HFFc6 (cell line): ENCODE data around the gene DNASE2. TPM values are rescaled to one million over a fixed set of nuclear protein-coding genes. Genes with fewer than 3 reads are reported as not detected.

ENCODE experiments used
- DNase-seq: peaks from one replicate; pipeline ENCODE4 v3.0.0-alpha.2; 2018
- H3K27ac Mint-ChIP-seq: 2 replicates; pipeline ENCODE4 v1.8.0; 2020; ENCODE audit warnings: mild to moderate bottlenecking, mixed read lengths
- H3K27me3 Mint-ChIP-seq: 2 replicates; pipeline ENCODE4 v1.8.0; 2021; ENCODE audit warnings: mild to moderate bottlenecking, moderate library complexity, mixed read lengths; ENCODE audit not compliant: insufficient read depth
- H3K36me3 Mint-ChIP-seq: 2 replicates; pipeline ENCODE4 v1.8.0; 2021; ENCODE audit warnings: low read depth, mixed read lengths
- H3K4me1 Mint-ChIP-seq: 2 replicates; pipeline ENCODE4 v1.8.0; 2020; ENCODE audit warnings: low read depth, mixed read lengths
- H3K4me3 Mint-ChIP-seq: 2 replicates; pipeline ENCODE4 v1.8.0; 2020; ENCODE audit warnings: mild to moderate bottlenecking, moderate library complexity, mixed read lengths
- H3K9me3 Mint-ChIP-seq: 2 replicates; pipeline ENCODE4 v1.8.0; 2020; ENCODE audit warnings: mild to moderate bottlenecking, mixed read lengths
- total RNA-seq, 6 experiments: library from RNA; stranded (reverse); fragmentation: NEBNext Ultra II Directional; extraction: Animal tissue kit (Norgen Biotek cat#: 25700); gene quantifications; 2 replicates in 1 of 6; 3 replicates in 5 of 6; pipeline ENCODE4 v1.2.3, GENCODE V29; 2021
- TF ChIP-seq, protein P1 (sequence below): fragments of 200-600 bp; sonication (generic); IDR thresholded peaks from 2 replicates; pipeline ENCODE4 v1.5.0; 2021; ENCODE audit warnings: antibody characterized with exemption, mild to moderate bottlenecking

The DNASE2 gene
- total RNA-seq, 6 experiments from 2014 or later = 26.0 to 33.5 (median 28.4) TPM

DNA sequence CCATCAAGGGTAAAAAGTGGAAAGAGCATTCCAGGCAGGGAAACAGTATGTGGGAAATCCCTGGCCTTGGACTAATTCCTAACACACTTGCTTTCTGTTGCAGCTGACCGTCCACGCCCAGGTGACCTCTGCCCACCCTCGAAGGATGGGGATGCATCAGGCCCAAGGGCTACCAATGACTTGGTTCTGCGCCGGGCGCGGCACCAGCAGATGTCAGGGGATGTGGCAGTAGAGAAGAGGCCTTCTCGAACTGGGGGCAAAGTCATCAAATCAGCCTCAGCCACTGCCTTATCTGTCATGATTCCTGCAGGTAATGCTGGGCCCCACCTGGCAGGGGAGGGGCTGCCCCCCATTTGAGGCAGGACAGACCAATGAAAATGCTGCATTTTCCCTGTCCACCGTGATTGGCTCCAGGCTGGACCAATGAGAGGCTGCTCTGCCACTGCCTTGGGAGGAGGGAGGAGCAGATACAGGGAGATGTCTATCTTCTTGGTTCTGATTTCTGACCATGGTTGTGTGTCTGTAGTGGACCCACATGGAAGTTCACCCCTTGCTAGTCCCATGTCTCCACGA lies 12.6 kb downstream of the DNASE2 start:
- Mint-ChIP-seq H3K27ac (no peak overlapping the region), H3K4me3 (no peak overlapping the region), H3K4me1 (no peaks in the 10 kb centered on the region), H3K9me3 (peaks cover 11% of the 10 kb centered on the region), H3K36me3 (peaks cover 12% of the 10 kb centered on the region), H3K27me3 (peaks cover 6% of the 10 kb centered on the region)
- peak; percentile 25 for DNase-seq
- TF ChIP-seq, protein P1, sequence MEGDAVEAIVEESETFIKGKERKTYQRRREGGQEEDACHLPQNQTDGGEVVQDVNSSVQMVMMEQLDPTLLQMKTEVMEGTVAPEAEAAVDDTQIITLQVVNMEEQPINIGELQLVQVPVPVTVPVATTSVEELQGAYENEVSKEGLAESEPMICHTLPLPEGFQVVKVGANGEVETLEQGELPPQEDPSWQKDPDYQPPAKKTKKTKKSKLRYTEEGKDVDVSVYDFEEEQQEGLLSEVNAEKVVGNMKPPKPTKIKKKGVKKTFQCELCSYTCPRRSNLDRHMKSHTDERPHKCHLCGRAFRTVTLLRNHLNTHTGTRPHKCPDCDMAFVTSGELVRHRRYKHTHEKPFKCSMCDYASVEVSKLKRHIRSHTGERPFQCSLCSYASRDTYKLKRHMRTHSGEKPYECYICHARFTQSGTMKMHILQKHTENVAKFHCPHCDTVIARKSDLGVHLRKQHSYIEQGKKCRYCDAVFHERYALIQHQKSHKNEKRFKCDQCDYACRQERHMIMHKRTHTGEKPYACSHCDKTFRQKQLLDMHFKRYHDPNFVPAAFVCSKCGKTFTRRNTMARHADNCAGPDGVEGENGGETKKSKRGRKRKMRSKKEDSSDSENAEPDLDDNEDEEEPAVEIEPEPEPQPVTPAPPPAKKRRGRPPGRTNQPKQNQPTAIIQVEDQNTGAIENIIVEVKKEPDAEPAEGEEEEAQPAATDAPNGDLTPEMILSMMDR = no peak

DNA sequence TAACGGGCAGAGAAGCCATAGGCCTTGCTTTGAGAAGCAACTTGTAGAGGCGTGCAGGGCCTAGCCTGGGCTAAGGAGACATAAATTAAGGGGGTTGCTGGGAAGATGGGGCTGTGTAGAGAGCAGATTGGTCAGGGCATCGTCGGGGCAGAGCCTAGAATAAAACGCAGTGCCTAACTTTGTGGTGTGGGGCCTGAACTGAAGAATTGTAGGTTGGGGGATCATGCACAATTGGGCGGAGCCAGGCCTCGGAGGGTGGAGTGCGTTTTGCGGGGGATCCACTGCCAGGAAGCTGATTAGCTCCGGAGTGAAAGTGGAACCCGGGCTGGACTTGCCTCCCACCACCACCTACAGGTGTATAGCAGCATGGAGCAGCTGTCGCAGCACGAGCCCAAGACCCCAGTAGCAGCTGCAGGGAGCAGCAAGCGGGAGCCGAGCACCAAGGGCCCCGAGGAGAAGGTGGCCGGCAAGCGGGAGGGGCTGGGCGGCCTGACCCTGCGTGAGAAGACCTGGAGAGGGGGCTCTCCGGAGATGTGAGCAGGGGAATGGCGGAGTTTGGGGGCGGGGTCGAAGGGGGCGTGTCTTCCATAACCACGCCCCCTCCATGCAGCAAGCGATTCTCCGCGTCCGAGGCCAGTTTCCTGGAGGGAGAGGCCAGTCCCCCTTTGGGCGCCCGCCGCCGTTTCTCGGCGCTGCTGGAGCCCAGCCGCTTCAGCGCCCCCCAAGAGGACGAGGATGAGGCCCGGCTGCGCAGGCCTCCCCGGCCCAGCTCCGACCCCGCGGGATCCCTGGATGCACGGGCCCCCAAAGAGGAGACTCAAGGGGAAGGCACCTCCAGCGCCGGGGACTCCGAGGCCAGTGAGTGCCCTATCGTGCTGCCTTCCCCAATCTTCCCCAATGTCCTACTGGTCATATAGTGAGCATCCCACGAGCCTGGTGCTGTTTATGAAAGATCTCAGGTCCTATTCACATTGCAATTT lies 13.8 kb downstream of the DNASE2 start:
- H3K9me3 Mint-ChIP-seq = peaks cover 4% of the 10 kb centered on the region; the same call in 1 of the 2 replicates
- no peaks in the 10 kb centered on the region for H3K4me1 Mint-ChIP-seq
- peaks cover 6% of the 10 kb centered on the region for H3K27me3 Mint-ChIP-seq
- TF ChIP-seq, protein P1 = no peak
- peaks cover 5% of the 10 kb centered on the region for H3K36me3 Mint-ChIP-seq
- no peak for DNase-seq
- H3K27ac Mint-ChIP-seq = no peak overlapping the region
- H3K4me3 Mint-ChIP-seq = no peak overlapping the region

GRCh38 chr19:12866416-12867119 lies 14.7 kb downstream of the DNASE2 start:
- no peaks in the 10 kb centered on the region for H3K36me3 Mint-ChIP-seq
- H3K4me1 Mint-ChIP-seq = no peaks in the 10 kb centered on the region
- DNase-seq = no peak
- H3K27me3 Mint-ChIP-seq = peaks cover 6% of the 10 kb centered on the region
- no peak overlapping the region for H3K27ac Mint-ChIP-seq
- TF ChIP-seq, protein P1 = no peak
- H3K4me3 Mint-ChIP-seq = no peak overlapping the region
- H3K9me3 Mint-ChIP-seq = no peaks in the 10 kb centered on the region

- TF ChIP-seq, protein P1 = no peak
- no peaks in the 10 kb centered on the region for H3K9me3 Mint-ChIP-seq
- no peak overlapping the region for H3K4me3 Mint-ChIP-seq
- no peaks in the 10 kb centered on the region for H3K4me1 Mint-ChIP-seq
- peaks cover 4% of the 10 kb centered on the region for H3K27me3 Mint-ChIP-seq
- H3K36me3 Mint-ChIP-seq = no peaks in the 10 kb centered on the region
- no peak overlapping the region for H3K27ac Mint-ChIP-seq
- no peak for DNase-seq
Measured at GRCh38 chr19:12865746-12866415, 15.4 kb downstream of the DNASE2 start.
